Skeletal muscle cell (primary cell): ENCODE measurements around the gene FBN3.

ENCODE experiments used
- DNase-seq: peaks from one replicate; pipeline ENCODE4 v3.0.0-alpha.2; 2010; ENCODE audit warnings: low read depth
- H3K4me3 ChIP-seq: 2 replicates; pipeline ENCODE4 v1.5.1; 2011; ENCODE audit warnings: low read depth, mild to moderate bottlenecking, control low read depth, low read length, moderate library complexity

FBN3 gene

GRCh38 chr19:8074501-8074900 is 74.9 kb downstream of the FBN3 start:
- no peak overlapping the region for H3K4me3 ChIP-seq
- no peak for DNase-seq

GRCh38 chr19:8071912-8072311 is 77.5 kb downstream of the FBN3 start:
- no peak for DNase-seq

GRCh38 chr19:8069096-8069973 is 80.1 kb downstream of the FBN3 start:
- no peak for DNase-seq

More at GRCh38 chr19:8071912-8072311, 77.5 kb downstream of the FBN3 start:
- no peak overlapping the region for H3K4me3 ChIP-seq

GRCh38 chr19:8065875-8066261 is 83.5 kb downstream of the FBN3 start:
- no peak overlapping the region for H3K4me3 ChIP-seq
- no peak for DNase-seq

More at GRCh38 chr19:8069096-8069973, 80.1 kb downstream of the FBN3 start:
- H3K4me3 ChIP-seq = no peak overlapping the region

- H3K4me3 ChIP-seq = no peak overlapping the region
- DNase-seq = no peak
Observed at GRCh38 chr19:8064911-8065874, 84.2 kb downstream of the FBN3 start.

- DNase-seq = no peak
- H3K4me3 ChIP-seq = no peak overlapping the region
Observed at GRCh38 chr19:8057545-8058270, 91.7 kb downstream of the FBN3 start.

- no peak for DNase-seq
Observed at GRCh38 chr19:8056533-8056932, 92.9 kb downstream of the FBN3 start.

GRCh38 chr19:8054169-8054568 is 95.2 kb downstream of the FBN3 start:
- no peak for DNase-seq
- H3K4me3 ChIP-seq = no peak overlapping the region

More at GRCh38 chr19:8056533-8056932, 92.9 kb downstream of the FBN3 start:
- no peak overlapping the region for H3K4me3 ChIP-seq

- DNase-seq = no peak
- H3K4me3 ChIP-seq = no peak within 1 kb of the TSS
Observed at GRCh38 chr19:8052464-8052859, 96.9 kb downstream of the FBN3 start, which contains the start of gene CCL25. Gene CCL25 (plus strand): TSS chr19:8052760. CDS start chr19:8053050, 290 bp downstream.

- peak overlapping the region; percentile 19 for H3K4me3 ChIP-seq
- peak; percentile 25 for DNase-seq
Observed at GRCh38 chr19:8050274-8051096, 98.9 kb downstream of the FBN3 start.

- H3K4me3 ChIP-seq = no peak overlapping the region
- no peak for DNase-seq
Observed at GRCh38 chr19:8046569-8047165, 102.7 kb downstream of the FBN3 start.

GRCh38 chr19:8045872-8046568 is 103.4 kb downstream of the FBN3 start:
- DNase-seq = no peak
- no peak overlapping the region for H3K4me3 ChIP-seq

GRCh38 chr19:8044018-8044417 is 105.4 kb downstream of the FBN3 start:
- no peak for DNase-seq
- H3K4me3 ChIP-seq = no peak overlapping the region

GRCh38 chr19:8042900-8043299 is 106.5 kb downstream of the FBN3 start:
- no peak overlapping the region for H3K4me3 ChIP-seq
- no peak for DNase-seq

- H3K4me3 ChIP-seq = no peak overlapping the region
Observed at GRCh38 chr19:8041531-8041931, 107.9 kb downstream of the FBN3 start.

GRCh38 chr19:8039231-8039630 is 110.2 kb downstream of the FBN3 start:
- DNase-seq = no peak
- no peak overlapping the region for H3K4me3 ChIP-seq

More at GRCh38 chr19:8041531-8041931, 107.9 kb downstream of the FBN3 start:
- DNase-seq = no peak

- no peak for DNase-seq
- no peak overlapping the region for H3K4me3 ChIP-seq
Observed at GRCh38 chr19:8038815-8039214, 110.6 kb downstream of the FBN3 start.
